Lower leg skin (tissue), 4 donors: ENCODE data around the gene ANKRD53. TPM values are rescaled to one million over a fixed set of nuclear protein-coding genes. Genes with fewer than 3 reads are reported as not detected.
A peak's percentile ranks its signal among the peaks of the same experiment; 100 is the strongest.

Source experiments
- DNase-seq, 2 donors: peaks; one replicate each; pipeline ENCODE4 v3.0.0-alpha.2; 2019; ENCODE audit warnings: low spot score in 2 of 2
- H3K4me3 ChIP-seq: fragments of 200-600 bp; sonication (generic); 2 replicates; pipeline ENCODE4 v1.5.1; 2017; ENCODE audit warnings: mild to moderate bottlenecking, low read depth; ENCODE audit not compliant: poor library complexity, severe bottlenecking
- POLR2A ChIP-seq, 2 donors: fragments of 450-650 bp; IDR thresholded peaks; one replicate each; pipeline ENCODE4 v1.6.1; 2016 to 2017; ENCODE audit warnings: antibody characterized with exemption in 2 of 2, mild to moderate bottlenecking in 1 of 2, moderate library complexity in 1 of 2
- WGBS, 2 donors: methylation state at CpG; one replicate each; pipeline ENCODE4 v1.1.5; 2018; 5-methylcytosine and 5-hydroxymethylcytosine counted together
- intact Hi-C: fragments of 100-400 bp; cut with DNase I; formaldehyde crosslinking; loops from one replicate; pipeline ENCODE4 v1.15.0; 2023; ENCODE audit warnings: low total_unique reads
- total RNA-seq, 4 donors: library from RNA; depleted of rRNA; stranded (reverse); fragments of >200 nt; gene quantifications; one replicate each; pipeline ENCODE4 v1.1.0, GENCODE V29; 2016
- TF ChIP-seq, protein P1 (sequence below), 3 donors: fragments of 450-650 bp; IDR thresholded peaks; one replicate each; pipeline ENCODE4 v1.5.1; 2016; ENCODE audit warnings: antibody characterized with exemption in 3 of 3, mild to moderate bottlenecking in 3 of 3, moderate library complexity in 2 of 3

Gene ANKRD53
- total RNA-seq, 4 donors from 2014 or later, result 0.27 to 1.3 (median 0.84) TPM; not detected in 1

DNA sequence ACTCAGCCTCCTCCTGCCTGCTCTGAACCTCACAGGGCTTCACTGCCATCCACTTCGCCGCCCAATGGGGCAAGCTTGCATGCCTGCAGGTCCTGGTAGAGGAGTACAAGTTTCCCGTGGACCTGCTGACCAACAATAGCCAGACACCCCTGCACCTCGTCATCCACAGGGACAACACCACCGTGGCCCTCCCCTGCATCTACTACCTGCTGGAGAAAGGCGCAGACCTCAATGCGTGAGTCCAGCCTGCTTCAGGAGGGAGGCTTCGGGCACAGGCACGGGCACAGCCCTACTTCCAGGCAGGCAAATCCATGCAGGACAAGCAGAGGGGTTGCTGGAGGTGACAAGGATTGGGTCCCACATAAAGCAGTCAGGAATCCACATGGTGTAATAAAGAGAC is 1.2 kb downstream of the ANKRD53 start:
- no peak overlapping the region for H3K4me3 ChIP-seq
- 95 to 96% methylated on average over 9 of the region's 9 CpGs for WGBS, 2 donors
- intact Hi-C loops, result no loop called here
- TF ChIP-seq, protein P1, sequence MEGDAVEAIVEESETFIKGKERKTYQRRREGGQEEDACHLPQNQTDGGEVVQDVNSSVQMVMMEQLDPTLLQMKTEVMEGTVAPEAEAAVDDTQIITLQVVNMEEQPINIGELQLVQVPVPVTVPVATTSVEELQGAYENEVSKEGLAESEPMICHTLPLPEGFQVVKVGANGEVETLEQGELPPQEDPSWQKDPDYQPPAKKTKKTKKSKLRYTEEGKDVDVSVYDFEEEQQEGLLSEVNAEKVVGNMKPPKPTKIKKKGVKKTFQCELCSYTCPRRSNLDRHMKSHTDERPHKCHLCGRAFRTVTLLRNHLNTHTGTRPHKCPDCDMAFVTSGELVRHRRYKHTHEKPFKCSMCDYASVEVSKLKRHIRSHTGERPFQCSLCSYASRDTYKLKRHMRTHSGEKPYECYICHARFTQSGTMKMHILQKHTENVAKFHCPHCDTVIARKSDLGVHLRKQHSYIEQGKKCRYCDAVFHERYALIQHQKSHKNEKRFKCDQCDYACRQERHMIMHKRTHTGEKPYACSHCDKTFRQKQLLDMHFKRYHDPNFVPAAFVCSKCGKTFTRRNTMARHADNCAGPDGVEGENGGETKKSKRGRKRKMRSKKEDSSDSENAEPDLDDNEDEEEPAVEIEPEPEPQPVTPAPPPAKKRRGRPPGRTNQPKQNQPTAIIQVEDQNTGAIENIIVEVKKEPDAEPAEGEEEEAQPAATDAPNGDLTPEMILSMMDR (IDR thresholded peaks at IDR 0.05), result no peak
- no peak for TF ChIP-seq POLR2A (IDR thresholded peaks at IDR 0.05)
- peak in 1 of 2 donors; percentile 83 for DNase-seq

DNA sequence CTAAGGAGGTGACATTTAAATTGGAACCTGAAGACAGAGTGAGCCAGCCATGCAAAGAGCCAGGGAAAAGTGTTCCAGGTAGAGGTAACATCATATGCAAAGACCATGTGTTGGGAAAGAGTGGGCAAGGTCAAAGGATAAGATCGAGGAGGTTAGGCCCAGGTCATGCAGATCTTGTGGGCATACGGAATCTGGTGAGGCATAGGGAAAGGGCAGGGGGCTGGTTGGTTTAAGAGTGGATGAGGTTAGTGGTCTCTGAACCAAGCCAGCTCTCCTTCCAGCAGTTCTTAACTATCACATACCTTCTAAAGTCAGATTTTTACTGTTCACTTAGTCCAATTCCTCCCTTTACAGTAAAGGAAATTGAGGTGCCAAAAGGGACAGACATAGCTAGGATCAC is 3.0 kb downstream of the ANKRD53 start:
- no peak overlapping the region for H3K4me3 ChIP-seq
- DNase-seq, result peak in 1 of 2 donors; percentile 56
- intact Hi-C loops, result no loop called here
- TF ChIP-seq, protein P1 (IDR thresholded peaks at IDR 0.05), result no peak
- WGBS, 2 donors, result 80 to 89% methylated on average over 2 of the region's 2 CpGs

DNA sequence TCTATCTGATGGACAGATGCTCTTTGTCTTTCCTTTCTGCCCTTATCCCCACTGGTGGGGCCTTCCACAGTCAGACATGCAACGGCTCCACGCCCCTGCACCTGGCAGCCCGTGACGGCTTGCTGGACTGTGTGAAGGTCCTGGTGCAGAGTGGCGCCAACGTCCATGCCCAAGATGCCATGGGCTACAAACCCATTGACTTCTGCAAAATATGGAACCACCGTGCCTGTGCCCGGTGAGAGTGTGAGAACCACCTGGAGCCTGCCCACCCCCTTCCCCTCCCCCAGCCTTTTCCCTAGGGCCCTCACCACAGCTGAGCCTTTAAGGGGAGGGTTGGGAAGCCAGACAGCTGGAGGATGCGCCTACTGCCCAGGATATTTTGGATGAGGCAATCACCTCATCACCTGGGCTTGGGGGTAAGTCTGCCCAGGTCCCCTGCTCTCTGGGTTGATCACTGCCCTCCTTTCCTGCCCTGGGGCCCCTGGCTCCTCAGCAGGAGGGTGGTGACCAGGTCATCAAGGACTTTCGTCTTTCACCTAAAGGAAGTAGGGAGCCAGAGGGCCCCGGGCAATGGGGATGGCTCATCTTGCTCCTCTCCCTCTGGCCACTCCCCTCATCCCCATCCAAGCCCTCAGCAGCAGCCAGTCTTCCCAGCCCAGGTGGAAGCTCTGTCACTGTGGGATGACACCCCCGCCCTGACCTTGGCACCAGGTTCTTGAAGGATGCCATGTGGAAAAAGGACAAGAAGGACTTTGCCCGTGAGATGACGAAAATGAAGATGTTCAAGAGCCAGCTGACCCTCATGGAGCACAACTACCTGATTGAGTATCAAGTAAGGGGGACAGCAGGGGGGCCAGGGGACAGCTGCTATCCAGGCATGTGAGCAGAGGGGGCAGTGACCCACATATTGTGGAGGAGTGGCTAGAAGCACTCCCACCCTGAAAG is 3.7 kb downstream of the ANKRD53 start:
- intact Hi-C loops, result no loop called here
- 85 to 86% methylated on average over 14 of the region's 14 CpGs for WGBS, 2 donors
- TF ChIP-seq, protein P1 (IDR thresholded peaks at IDR 0.05), result no peak
- TF ChIP-seq POLR2A (IDR thresholded peaks at IDR 0.05), result no peak
- DNase-seq, result peak in 1 of 2 donors; percentile 80
- no peak overlapping the region for H3K4me3 ChIP-seq

DNA sequence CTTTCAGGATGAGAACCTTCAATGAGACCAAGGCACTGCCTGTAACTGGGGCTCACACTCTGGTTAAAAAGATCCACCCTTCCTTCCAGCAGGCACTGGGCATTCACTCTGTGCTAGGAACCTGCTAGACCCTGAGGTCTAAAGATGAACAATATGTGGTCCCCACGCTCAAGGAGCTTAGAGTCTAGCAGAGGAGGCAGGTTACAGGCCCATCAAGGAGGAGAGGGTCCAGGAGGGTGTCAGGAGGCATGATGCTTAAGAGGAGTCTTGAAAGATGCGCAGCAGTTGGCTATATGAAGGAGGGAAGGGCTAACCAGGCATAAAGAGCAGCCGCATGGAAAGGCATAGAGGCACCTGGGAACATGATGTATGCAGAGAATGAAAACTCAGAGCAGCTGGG is 4.5 kb downstream of the ANKRD53 start:
- 91 to 95% methylated on average over 3 of the region's 3 CpGs for WGBS, 2 donors
- no peak overlapping the region for H3K4me3 ChIP-seq
- TF ChIP-seq POLR2A (IDR thresholded peaks at IDR 0.05), result no peak
- TF ChIP-seq, protein P1 (IDR thresholded peaks at IDR 0.05), result no peak
- peak in 1 of 2 donors; percentile 31 for DNase-seq
- intact Hi-C loops, result no loop called here

DNA sequence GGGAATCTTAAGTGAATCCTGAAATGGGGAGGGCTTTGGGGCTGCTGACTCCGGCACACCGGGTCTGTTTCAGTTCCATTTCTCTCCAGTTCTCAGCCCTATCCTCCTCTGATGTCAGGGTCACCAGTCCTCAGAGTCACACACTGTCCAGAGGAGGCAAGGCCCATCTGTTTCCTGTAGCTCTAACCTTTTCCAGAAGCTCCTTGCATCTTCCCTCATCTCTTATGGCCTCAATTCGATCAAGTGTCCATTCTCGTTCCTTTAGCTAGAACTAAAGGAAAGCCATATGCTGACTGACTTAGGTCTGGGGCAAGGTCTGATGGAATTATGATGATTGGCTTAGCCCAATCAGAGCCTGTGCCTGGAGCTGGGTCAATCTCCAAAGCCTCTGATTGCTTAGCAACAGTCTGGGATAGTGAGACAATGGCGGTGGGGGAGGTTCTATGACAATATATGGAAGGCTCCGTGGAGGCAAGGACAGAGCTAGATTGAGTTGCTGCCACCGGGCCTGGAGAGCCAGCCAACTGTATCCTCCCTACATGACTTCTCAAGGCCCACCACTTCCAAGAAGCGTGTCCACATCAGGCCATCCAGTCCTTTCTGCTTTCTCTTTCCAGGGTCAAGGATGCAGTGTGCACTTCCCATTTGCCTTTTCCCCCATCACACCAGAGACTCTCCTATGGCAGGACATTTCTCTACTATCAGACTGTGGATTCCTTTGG is 5.2 kb downstream of the ANKRD53 start:
- no peak overlapping the region for H3K4me3 ChIP-seq
- peak in 1 of 2 donors; percentile 49 for DNase-seq
- 85 to 93% methylated on average over 8 of the region's 8 CpGs for WGBS, 2 donors
- no peak for TF ChIP-seq POLR2A (IDR thresholded peaks at IDR 0.05)
- TF ChIP-seq, protein P1 (IDR thresholded peaks at IDR 0.05), result no peak
- intact Hi-C loops, result no loop called here
